ENCODE results near the gene TTLL5.
"Not testable (repeated sequence)": the region's sequence is repeated elsewhere in the genome, so short reads cannot be mapped to it uniquely, and the experiment has no call there.

TTLL5 gene

GRCh38 chr14:75917322-75917945 is 256.4 kb downstream of the TTLL5 start:
- Histone ChIP-seq H3K4me1 (ENCODE audit: control insufficient read depth, insufficient read depth, low read depth, low read length) (no peaks in the 10 kb centered on the region), H3K4me2 (ENCODE audit: low read length, poor library complexity, severe bottlenecking) (no peak overlapping the region), H3K27me3 (ENCODE audit: control insufficient read depth in 1 of 2, insufficient read depth in 1 of 2, low read length in 2 of 2) (no peaks in the 10 kb centered on the region), H3K27ac (ENCODE audit: low read length, poor library complexity, severe bottlenecking) (no peak overlapping the region), H3K23ac (ENCODE audit: low read length in 2 of 2) (no peak overlapping the region), H3K36me3 (ENCODE audit: control insufficient read depth in 1 of 2, insufficient read depth in 2 of 2, low read depth in 1 of 2, low read length in 2 of 2) (no peaks in the 10 kb centered on the region), H3K18ac (ENCODE audit: low read depth in 1 of 2, low read length in 2 of 2) (no peak overlapping the region), H4K91ac (ENCODE audit: low read length) (no peak overlapping the region), H2BK120ac (ENCODE audit: low read depth, low read length) (no peak overlapping the region), H3K4me3 (ENCODE audit: insufficient read depth in 1 of 2, low read depth in 1 of 2, low read length in 2 of 2) (no peak overlapping the region), H3K4ac (ENCODE audit: low read depth in 1 of 2, low read length in 2 of 2) (no peak overlapping the region), H2AFZ (ENCODE audit: low read depth, low read length) (no peak overlapping the region), H3K9ac (ENCODE audit: low read length) (no peak overlapping the region), H2BK12ac (ENCODE audit: low read length in 2 of 2) (no peak overlapping the region), H2BK5ac (ENCODE audit: low read depth, low read length, poor library complexity, severe bottlenecking) (no peak overlapping the region), H3K79me1 (replicated peaks; ENCODE audit: low read length, poor library complexity, severe bottlenecking) (peaks cover 1% of the 10 kb centered on the region), H3K14ac (ENCODE audit: low read length in 2 of 2) (no peak overlapping the region), H4K8ac (ENCODE audit: low read length) (no peak overlapping the region), H2AK5ac (ENCODE audit: low read length, severe bottlenecking) (no peak overlapping the region), H3K9me3 (ENCODE audit: control insufficient read depth, low read length) (no peaks in the 10 kb centered on the region), H2BK15ac (ENCODE audit: low read depth, poor library complexity, severe bottlenecking) (no peak overlapping the region)
- WGBS, result 54% methylated on average over 10 of the region's 10 CpGs
- DNase-seq, result no peak

GRCh38 chr14:75917946-75918335 is 256.9 kb downstream of the TTLL5 start:
- Histone ChIP-seq H3K36me3 (ENCODE audit: control insufficient read depth in 1 of 2, insufficient read depth in 2 of 2, low read depth in 1 of 2, low read length in 2 of 2) (no peaks in the 10 kb centered on the region), H3K27ac (ENCODE audit: low read length, poor library complexity, severe bottlenecking) (no peak overlapping the region), H4K8ac (ENCODE audit: low read length) (no peak overlapping the region), H3K4ac (ENCODE audit: low read depth in 1 of 2, low read length in 2 of 2) (no peak overlapping the region), H3K4me1 (ENCODE audit: control insufficient read depth, insufficient read depth, low read depth, low read length) (no peaks in the 10 kb centered on the region), H4K91ac (ENCODE audit: low read length) (no peak overlapping the region), H2AK5ac (ENCODE audit: low read length, severe bottlenecking) (no peak overlapping the region), H3K79me1 (replicated peaks; ENCODE audit: low read length, poor library complexity, severe bottlenecking) (peaks cover 1% of the 10 kb centered on the region), H2BK5ac (ENCODE audit: low read depth, low read length, poor library complexity, severe bottlenecking) (no peak overlapping the region), H2BK120ac (ENCODE audit: low read depth, low read length) (no peak overlapping the region), H3K27me3 (ENCODE audit: control insufficient read depth in 1 of 2, insufficient read depth in 1 of 2, low read length in 2 of 2) (no peaks in the 10 kb centered on the region), H2AFZ (ENCODE audit: low read depth, low read length) (no peak overlapping the region), H2BK15ac (ENCODE audit: low read depth, poor library complexity, severe bottlenecking) (no peak overlapping the region), H3K9me3 (ENCODE audit: control insufficient read depth, low read length) (no peaks in the 10 kb centered on the region), H2BK12ac (ENCODE audit: low read length in 2 of 2) (no peak overlapping the region), H3K9ac (ENCODE audit: low read length) (no peak overlapping the region), H3K23ac (ENCODE audit: low read length in 2 of 2) (no peak overlapping the region), H3K4me2 (ENCODE audit: low read length, poor library complexity, severe bottlenecking) (no peak overlapping the region), H3K14ac (ENCODE audit: low read length in 2 of 2) (no peak overlapping the region), H3K4me3 (ENCODE audit: insufficient read depth in 1 of 2, low read depth in 1 of 2, low read length in 2 of 2) (no peak overlapping the region), H3K18ac (ENCODE audit: low read depth in 1 of 2, low read length in 2 of 2) (no peak overlapping the region)
- DNase-seq, result no peak
- WGBS, result 100% methylated on average over 1 of the region's 1 CpG

- not testable (repeated sequence) for H2BK120ac ChIP-seq (ENCODE audit: low read depth, low read length); H3K4me3 ChIP-seq (ENCODE audit: insufficient read depth in 1 of 2, low read depth in 1 of 2, low read length in 2 of 2); H3K23ac ChIP-seq (ENCODE audit: low read length in 2 of 2); H3K4me2 ChIP-seq (ENCODE audit: low read length, poor library complexity, severe bottlenecking); H3K14ac ChIP-seq (ENCODE audit: low read length in 2 of 2); H2AK5ac ChIP-seq (ENCODE audit: low read length, severe bottlenecking); H3K27ac ChIP-seq (ENCODE audit: low read length, poor library complexity, severe bottlenecking); H2BK15ac ChIP-seq (ENCODE audit: low read depth, poor library complexity, severe bottlenecking); H3K9ac ChIP-seq (ENCODE audit: low read length); H2AFZ ChIP-seq (ENCODE audit: low read depth, low read length); H4K91ac ChIP-seq (ENCODE audit: low read length); H3K9me3 ChIP-seq (ENCODE audit: control insufficient read depth, low read length); H3K4me1 ChIP-seq (ENCODE audit: control insufficient read depth, insufficient read depth, low read depth, low read length); H3K79me1 ChIP-seq (replicated peaks; ENCODE audit: low read length, poor library complexity, severe bottlenecking); H4K8ac ChIP-seq (ENCODE audit: low read length); H2BK12ac ChIP-seq (ENCODE audit: low read length in 2 of 2); H3K36me3 ChIP-seq (ENCODE audit: control insufficient read depth in 1 of 2, insufficient read depth in 2 of 2, low read depth in 1 of 2, low read length in 2 of 2); H2BK5ac ChIP-seq (ENCODE audit: low read depth, low read length, poor library complexity, severe bottlenecking); H3K4ac ChIP-seq (ENCODE audit: low read depth in 1 of 2, low read length in 2 of 2); DNase-seq; H3K18ac ChIP-seq (ENCODE audit: low read depth in 1 of 2, low read length in 2 of 2); H3K27me3 ChIP-seq (ENCODE audit: control insufficient read depth in 1 of 2, insufficient read depth in 1 of 2, low read length in 2 of 2)
- 100% methylated on average over 2 of the region's 4 CpGs for WGBS
Measured at GRCh38 chr14:75920421-75920820, 259.4 kb downstream of the TTLL5 start.

GRCh38 chr14:75925141-75925840 is 264.2 kb downstream of the TTLL5 start:
- H3K4me3 ChIP-seq (ENCODE audit: insufficient read depth in 1 of 2, low read depth in 1 of 2, low read length in 2 of 2); H2BK12ac ChIP-seq (ENCODE audit: low read length in 2 of 2); H4K8ac ChIP-seq (ENCODE audit: low read length); H2AFZ ChIP-seq (ENCODE audit: low read depth, low read length); H3K9me3 ChIP-seq (ENCODE audit: control insufficient read depth, low read length); H3K4me2 ChIP-seq (ENCODE audit: low read length, poor library complexity, severe bottlenecking); H3K9ac ChIP-seq (ENCODE audit: low read length); H2BK5ac ChIP-seq (ENCODE audit: low read depth, low read length, poor library complexity, severe bottlenecking); H3K27ac ChIP-seq (ENCODE audit: low read length, poor library complexity, severe bottlenecking); DNase-seq; H4K91ac ChIP-seq (ENCODE audit: low read length); H3K23ac ChIP-seq (ENCODE audit: low read length in 2 of 2); H2AK5ac ChIP-seq (ENCODE audit: low read length, severe bottlenecking); H3K27me3 ChIP-seq (ENCODE audit: control insufficient read depth in 1 of 2, insufficient read depth in 1 of 2, low read length in 2 of 2); H3K18ac ChIP-seq (ENCODE audit: low read depth in 1 of 2, low read length in 2 of 2); H2BK120ac ChIP-seq (ENCODE audit: low read depth, low read length); H3K79me1 ChIP-seq (replicated peaks; ENCODE audit: low read length, poor library complexity, severe bottlenecking); H3K4me1 ChIP-seq (ENCODE audit: control insufficient read depth, insufficient read depth, low read depth, low read length); H2BK15ac ChIP-seq (ENCODE audit: low read depth, poor library complexity, severe bottlenecking); H3K4ac ChIP-seq (ENCODE audit: low read depth in 1 of 2, low read length in 2 of 2); H3K14ac ChIP-seq (ENCODE audit: low read length in 2 of 2); H3K36me3 ChIP-seq (ENCODE audit: control insufficient read depth in 1 of 2, insufficient read depth in 2 of 2, low read depth in 1 of 2, low read length in 2 of 2): not testable (repeated sequence)
- 98% methylated on average over 26 of the region's 54 CpGs for WGBS
